Measurements from ENCODE around the gene FNDC1.

FNDC1 gene

DNA sequence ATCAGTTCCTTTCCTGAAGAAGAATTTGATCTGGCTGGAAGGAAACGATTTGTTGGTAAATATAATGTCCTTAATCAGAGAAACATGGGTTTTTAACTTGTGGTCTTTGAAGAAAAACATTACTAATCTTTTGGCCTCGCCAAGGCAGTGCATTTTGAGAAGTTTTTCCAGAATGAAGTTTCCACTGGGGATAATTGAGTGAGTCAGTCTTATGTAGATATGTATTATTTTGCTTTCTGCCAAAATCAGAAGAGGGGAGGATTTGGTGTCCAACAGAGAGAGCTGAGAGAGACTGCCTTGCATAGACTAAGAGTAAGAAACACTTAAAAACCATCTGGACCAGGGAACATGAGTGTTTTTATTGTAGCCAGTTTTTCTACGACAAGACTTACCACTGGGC lies 79.9 kb downstream of the FNDC1 start:
- H3K9me3 ChIP-seq (ENCODE audit: low read depth, low read length) = no peaks in the 10 kb centered on the region
- TF ChIP-seq FOXP2 (optimal IDR thresholded peaks at IDR 0.05; ENCODE audit: control extremely low read depth, extremely low read length, insufficient read depth) = no peak
- no peaks in the 10 kb centered on the region for H3K36me3 ChIP-seq (ENCODE audit: insufficient read depth, low read length)
- H3K9ac ChIP-seq (ENCODE audit: insufficient read length) = no peak overlapping the region
- no peak for DNase-seq (ENCODE audit: low read depth, low spot score)
- H3K4me3 ChIP-seq = no peak overlapping the region
- H3K27ac ChIP-seq = no peak overlapping the region

DNA sequence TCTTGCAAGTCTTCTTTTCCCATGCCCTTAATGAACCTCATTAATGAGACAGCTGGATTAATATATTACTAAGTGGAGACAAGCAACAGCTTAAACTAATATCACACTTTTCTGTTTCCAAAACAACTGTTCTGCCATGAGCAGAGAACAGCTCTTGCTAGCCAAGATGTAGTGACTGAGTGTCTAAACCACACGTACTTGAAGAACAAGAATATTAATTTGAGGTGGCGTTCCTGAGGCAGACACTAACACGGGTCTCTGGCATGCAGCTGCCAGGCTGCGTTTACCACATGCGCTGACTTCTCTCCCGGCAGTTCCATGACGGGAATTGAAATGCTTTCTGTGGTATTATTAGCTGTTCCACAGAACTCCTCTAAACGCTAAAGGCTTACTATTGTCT lies 80.6 kb downstream of the FNDC1 start:
- no peak for DNase-seq (ENCODE audit: low read depth, low spot score)
- Histone ChIP-seq H3K9me3 (ENCODE audit: low read depth, low read length) (no peaks in the 10 kb centered on the region), H3K9ac (ENCODE audit: insufficient read length) (no peak overlapping the region), H3K4me3 (no peak overlapping the region), H3K27ac (no peak overlapping the region), H3K36me3 (ENCODE audit: insufficient read depth, low read length) (no peaks in the 10 kb centered on the region)
- TF ChIP-seq EZH2 (IDR thresholded peaks at IDR 0.05) (no peak), FOXP2 (optimal IDR thresholded peaks at IDR 0.05; ENCODE audit: control extremely low read depth, extremely low read length, insufficient read depth) (no peak), POLR2AphosphoS5 (IDR thresholded peaks at IDR 0.05; ENCODE audit: borderline replicate concordance, low read depth, low read length) (no peak)

DNA sequence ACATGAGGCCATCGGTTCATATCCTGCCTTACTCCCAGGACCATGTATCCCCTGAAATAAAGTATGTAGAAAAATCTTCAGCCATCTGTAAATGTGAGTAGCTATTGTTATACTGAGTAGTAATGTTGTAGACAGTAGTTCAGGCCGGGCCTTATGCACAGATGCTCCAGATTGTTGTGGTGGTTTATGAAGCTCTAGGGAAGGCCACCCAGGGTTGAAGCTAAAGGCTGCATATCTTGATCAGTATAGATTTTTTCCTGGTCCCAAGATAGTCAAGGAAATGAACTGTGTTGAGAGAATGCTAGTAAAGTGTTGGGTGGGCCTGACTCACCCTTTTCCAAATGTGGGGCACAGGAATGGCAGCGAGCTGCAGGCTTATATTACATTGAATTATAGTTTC lies 81.4 kb downstream of the FNDC1 start:
- Histone ChIP-seq H3K9me3 (ENCODE audit: low read depth, low read length) (no peaks in the 10 kb centered on the region), H3K27ac (no peak overlapping the region), H3K9ac (ENCODE audit: insufficient read length) (no peak overlapping the region), H3K36me3 (ENCODE audit: insufficient read depth, low read length) (no peaks in the 10 kb centered on the region), H3K4me3 (no peak overlapping the region)
- TF ChIP-seq FOXP2 (optimal IDR thresholded peaks at IDR 0.05; ENCODE audit: control extremely low read depth, extremely low read length, insufficient read depth) (no peak), EZH2 (IDR thresholded peaks at IDR 0.05) (no peak), POLR2AphosphoS5 (IDR thresholded peaks at IDR 0.05; ENCODE audit: borderline replicate concordance, low read depth, low read length) (no peak)
- DNase-seq (ENCODE audit: low read depth, low spot score) = no peak

DNA sequence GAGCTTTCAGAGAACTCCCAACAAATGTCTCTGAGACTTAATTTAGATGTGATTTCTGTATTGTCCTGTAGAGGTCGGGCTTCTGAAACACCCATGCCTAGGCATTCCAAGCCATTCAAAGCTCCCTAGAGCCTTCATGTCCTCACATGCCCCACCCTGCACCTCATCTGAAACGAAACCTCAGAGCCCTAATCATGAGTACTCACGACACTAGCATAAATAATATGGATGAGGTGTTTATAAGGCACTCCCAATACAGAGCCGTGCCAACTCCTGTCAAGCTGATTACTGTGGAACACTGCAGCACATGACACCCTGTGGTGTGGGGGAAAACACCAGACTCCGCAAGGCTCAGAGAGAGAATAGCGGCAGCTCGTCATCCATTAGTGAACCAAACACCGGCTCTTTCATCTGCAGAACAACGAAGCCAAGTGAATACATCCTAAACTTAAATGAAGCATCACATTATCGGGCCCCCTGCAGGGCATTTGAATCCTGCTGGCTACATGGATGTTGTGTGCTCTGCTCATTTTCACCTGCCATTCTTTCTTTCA lies 83.8 kb downstream of the FNDC1 start:
- Histone ChIP-seq H3K36me3 (ENCODE audit: insufficient read depth, low read length) (no peaks in the 10 kb centered on the region), H3K9me3 (ENCODE audit: low read depth, low read length) (no peaks in the 10 kb centered on the region), H3K27ac (no peak overlapping the region), H3K9ac (ENCODE audit: insufficient read length) (no peak overlapping the region), H3K4me3 (peak overlapping the region; percentile 63)
- TF ChIP-seq EZH2 (IDR thresholded peaks at IDR 0.05) = no peak
- TF ChIP-seq POLR2AphosphoS5 (IDR thresholded peaks at IDR 0.05; ENCODE audit: borderline replicate concordance, low read depth, low read length) = no peak
- peak; percentile 80 for TF ChIP-seq FOXP2 (optimal IDR thresholded peaks at IDR 0.05; ENCODE audit: control extremely low read depth, extremely low read length, insufficient read depth)
- DNase-seq (ENCODE audit: low read depth, low spot score) = peak; percentile 37

DNA sequence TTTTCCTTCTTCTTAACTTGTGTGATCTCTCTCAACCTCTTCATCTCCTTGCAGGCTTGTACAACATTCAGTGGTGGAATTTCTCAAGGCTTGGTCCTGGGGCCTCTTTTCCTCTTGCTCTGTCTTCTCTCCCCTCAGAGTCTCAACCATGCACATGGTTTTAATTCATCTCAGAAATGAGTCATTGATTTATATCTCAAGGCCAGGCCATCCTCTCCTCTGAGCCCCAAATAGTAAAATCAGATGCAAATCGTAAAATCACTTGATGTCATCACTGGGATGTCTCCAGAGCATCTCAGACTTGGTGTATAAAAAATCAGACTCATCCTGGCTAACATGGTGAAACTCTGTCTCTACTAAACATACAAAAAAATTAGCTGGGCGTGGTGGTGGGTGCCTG lies 85.0 kb downstream of the FNDC1 start:
- H3K27ac ChIP-seq = no peak overlapping the region
- TF ChIP-seq POLR2AphosphoS5 (IDR thresholded peaks at IDR 0.05; ENCODE audit: borderline replicate concordance, low read depth, low read length) (no peak), FOXP2 (optimal IDR thresholded peaks at IDR 0.05; ENCODE audit: control extremely low read depth, extremely low read length, insufficient read depth) (no peak), EZH2 (IDR thresholded peaks at IDR 0.05) (no peak)
- no peaks in the 10 kb centered on the region for H3K36me3 ChIP-seq (ENCODE audit: insufficient read depth, low read length)
- H3K9me3 ChIP-seq (ENCODE audit: low read depth, low read length) = no peaks in the 10 kb centered on the region
- no peak overlapping the region for H3K4me3 ChIP-seq
- no peak overlapping the region for H3K9ac ChIP-seq (ENCODE audit: insufficient read length)
- DNase-seq (ENCODE audit: low read depth, low spot score) = no peak

DNA sequence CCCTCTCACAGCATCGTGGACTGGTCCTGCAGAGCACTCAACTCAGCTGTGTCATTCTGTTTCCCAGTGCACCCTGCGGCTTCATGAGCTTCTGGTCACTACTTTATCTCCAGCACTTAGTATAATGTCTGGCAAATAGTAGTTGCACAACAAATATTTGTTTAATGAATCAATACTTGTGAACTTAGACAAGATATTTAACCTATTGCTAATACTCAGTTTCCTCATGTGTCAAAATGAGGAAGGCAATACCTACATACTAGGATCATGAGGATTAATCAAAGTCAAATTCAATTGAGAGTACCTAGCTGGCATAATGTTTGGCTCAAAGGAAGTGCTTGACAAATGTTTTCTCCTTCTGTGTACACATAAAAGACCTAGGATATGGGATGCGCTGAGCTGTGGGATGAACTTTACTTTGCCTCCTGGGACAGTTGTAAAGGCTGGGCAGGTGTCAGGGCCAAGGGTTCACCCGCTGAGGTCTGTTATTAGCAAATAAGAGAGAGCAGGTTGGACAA lies 86.3 kb downstream of the FNDC1 start:
- TF ChIP-seq EZH2 (IDR thresholded peaks at IDR 0.05) (no peak), POLR2AphosphoS5 (IDR thresholded peaks at IDR 0.05; ENCODE audit: borderline replicate concordance, low read depth, low read length) (no peak), FOXP2 (optimal IDR thresholded peaks at IDR 0.05; ENCODE audit: control extremely low read depth, extremely low read length, insufficient read depth) (no peak)
- DNase-seq (ENCODE audit: low read depth, low spot score) = no peak
- no peak overlapping the region for H3K27ac ChIP-seq
- H3K9me3 ChIP-seq (ENCODE audit: low read depth, low read length) = no peaks in the 10 kb centered on the region
- H3K36me3 ChIP-seq (ENCODE audit: insufficient read depth, low read length) = no peaks in the 10 kb centered on the region
- no peak overlapping the region for H3K9ac ChIP-seq (ENCODE audit: insufficient read length)
- no peak overlapping the region for H3K4me3 ChIP-seq

DNA sequence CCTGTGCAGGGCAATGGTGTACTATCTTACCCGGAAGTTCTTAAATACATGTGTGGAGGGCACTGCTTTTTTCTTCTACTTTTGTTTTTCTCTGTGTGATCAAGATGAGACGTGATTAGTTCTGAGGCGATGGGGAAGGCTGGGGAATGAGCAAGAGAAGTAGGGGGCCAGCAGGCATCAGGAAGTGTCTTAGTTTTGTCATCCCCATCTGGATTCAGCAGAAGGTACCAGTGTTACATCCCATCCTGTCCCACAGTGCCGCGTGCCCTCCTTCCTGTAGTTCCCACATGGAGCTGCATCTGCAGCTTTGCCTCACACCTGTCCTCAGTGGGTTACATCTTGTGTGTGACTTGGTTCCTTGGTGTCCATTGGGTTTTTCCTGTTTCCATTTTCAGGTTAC lies 86.9 kb downstream of the FNDC1 start:
- TF ChIP-seq FOXP2 (optimal IDR thresholded peaks at IDR 0.05; ENCODE audit: control extremely low read depth, extremely low read length, insufficient read depth) (no peak), EZH2 (IDR thresholded peaks at IDR 0.05) (no peak), POLR2AphosphoS5 (IDR thresholded peaks at IDR 0.05; ENCODE audit: borderline replicate concordance, low read depth, low read length) (no peak)
- H3K4me3 ChIP-seq = no peak overlapping the region
- H3K27ac ChIP-seq = no peak overlapping the region
- H3K9me3 ChIP-seq (ENCODE audit: low read depth, low read length) = no peaks in the 10 kb centered on the region
- H3K36me3 ChIP-seq (ENCODE audit: insufficient read depth, low read length) = no peaks in the 10 kb centered on the region
- DNase-seq (ENCODE audit: low read depth, low spot score) = no peak
- no peak overlapping the region for H3K9ac ChIP-seq (ENCODE audit: insufficient read length)

DNA sequence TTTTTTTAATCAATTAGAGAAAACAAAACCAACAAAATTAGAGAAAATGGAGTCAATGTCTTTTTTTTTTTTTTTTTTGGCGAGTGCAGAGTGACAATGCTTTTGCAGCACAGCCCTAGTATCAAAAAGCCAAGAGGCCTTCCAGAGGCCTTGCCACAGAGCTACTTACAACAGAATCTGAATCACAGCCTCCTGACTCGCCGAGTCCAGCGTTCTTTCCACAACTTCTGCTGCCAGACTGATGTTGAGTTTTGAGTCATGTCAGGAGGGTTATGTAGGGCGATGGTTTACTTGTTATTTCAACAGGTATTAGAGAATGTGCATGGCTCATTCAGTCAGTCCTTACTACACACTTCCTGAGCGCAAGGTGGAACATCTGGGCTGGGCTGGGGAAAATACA lies 88.6 kb downstream of the FNDC1 start:
- H3K36me3 ChIP-seq (ENCODE audit: insufficient read depth, low read length) = no peaks in the 10 kb centered on the region

More for the DNA sequence above, 88.6 kb downstream of the FNDC1 start:
- no peaks in the 10 kb centered on the region for H3K9me3 ChIP-seq (ENCODE audit: low read depth, low read length)
- H3K9ac ChIP-seq (ENCODE audit: insufficient read length) = no peak overlapping the region
- no peak for TF ChIP-seq EZH2 (IDR thresholded peaks at IDR 0.05)
- TF ChIP-seq FOXP2 (optimal IDR thresholded peaks at IDR 0.05; ENCODE audit: control extremely low read depth, extremely low read length, insufficient read depth) = no peak
- no peak for TF ChIP-seq POLR2AphosphoS5 (IDR thresholded peaks at IDR 0.05; ENCODE audit: borderline replicate concordance, low read depth, low read length)
- no peak overlapping the region for H3K4me3 ChIP-seq
- H3K27ac ChIP-seq = no peak overlapping the region
- no peak for DNase-seq (ENCODE audit: low read depth, low spot score)

Measured in SK-N-MC (cell line).